K562 (cell line): ENCODE measurements around the gene STK24. TPM values are rescaled to one million over a fixed set of nuclear protein-coding genes. Genes with fewer than 3 reads are reported as not detected.
A peak's percentile ranks its signal among the peaks of the same experiment; 100 is the strongest.

Experiments used
- ATF3 ChIP-seq, 2 experiments: fragments of 450-650 bp in 1 of 2; sonication (generic) in 1 of 2; formaldehyde crosslinking in 1 of 2; IDR thresholded peaks in 1 of 2; conservative IDR thresholded peaks in 1 of 2; 2 replicates each; pipeline versions ENCODE4 v1.6.1 to v1.8.1; 2016 to 2023; ENCODE audit warnings: mild to moderate bottlenecking in 2 of 2, moderate library complexity in 2 of 2, inconsistent platforms in 1 of 2, missing genetic modification reagents in 1 of 2
- CBFA2T3 ChIP-seq: fragments of 450-650 bp; IDR thresholded peaks from 2 replicates; pipeline ENCODE4 v1.6.1; 2017
- CTCFL ChIP-seq: IDR thresholded peaks from 2 replicates; pipeline ENCODE4 v1.6.1; 2011; ENCODE audit warnings: borderline replicate concordance, low read depth, mild to moderate bottlenecking, moderate library complexity, low read length; ENCODE audit not compliant: insufficient read depth, poor library complexity, severe bottlenecking
- DEAF1 ChIP-seq: fragments of 450-650 bp; formaldehyde crosslinking; IDR thresholded peaks from 2 replicates; pipeline ENCODE4 v1.4.0; 2020; ENCODE audit warnings: mild to moderate bottlenecking, moderate library complexity
- E2F4 ChIP-seq: sonication (generic); formaldehyde crosslinking; IDR thresholded peaks from 2 replicates; pipeline ENCODE4 v1.8.0; 2022; ENCODE audit warnings: mild to moderate bottlenecking, low read depth, missing genetic modification reagents
- GATAD2B ChIP-seq: fragments of 450-650 bp; IDR thresholded peaks from 2 replicates; pipeline ENCODE4 v1.6.1; 2017; ENCODE audit warnings: mild to moderate bottlenecking, borderline replicate concordance
- PURB ChIP-seq: sonication (generic); formaldehyde crosslinking; IDR thresholded peaks from 2 replicates; pipeline ENCODE4 v1.9.0; 2021; ENCODE audit warnings: low read depth, mild to moderate bottlenecking, missing genetic modification reagents
- SAFB2 ChIP-seq: fragments of 200-400 bp; formaldehyde crosslinking; IDR thresholded peaks from 2 replicates; pipeline ENCODE4 v1.6.1; 2018; ENCODE audit warnings: borderline replicate concordance, low read length, low read depth, moderate library complexity; ENCODE audit not compliant: severe bottlenecking
- SETDB1 ChIP-seq: IDR thresholded peaks from one replicate; pipeline ENCODE4 v1.6.1; 2012; ENCODE audit warnings: low read length, control low read depth, inconsistent platforms
- SLC30A9 ChIP-seq: fragments of 250-450 bp; sonication (Bioruptor Pico); IDR thresholded peaks from 2 replicates; pipeline ENCODE4 v1.8.0; 2022; ENCODE audit warnings: mild to moderate bottlenecking, moderate library complexity
- THRB ChIP-seq: fragments of 450-650 bp; formaldehyde crosslinking; conservative IDR thresholded peaks from 2 replicates; pipeline ENCODE4 v1.4.0; 2022; ENCODE audit warnings: mild to moderate bottlenecking, missing genetic modification characterization
- TSHZ1 ChIP-seq: fragments of 250-450 bp; sonication (Bioruptor Pico); IDR thresholded peaks from 2 replicates; pipeline ENCODE4 v1.4.0; 2020; ENCODE audit warnings: mild to moderate bottlenecking, moderate library complexity
- ZNF511 ChIP-seq: sonication (generic); formaldehyde crosslinking; IDR thresholded peaks from 2 replicates; pipeline ENCODE4 v1.8.0; 2022; ENCODE audit warnings: mild to moderate bottlenecking, missing genetic modification reagents
- polyA plus RNA-seq, 8 experiments: library from polyadenylated mRNA; depleted of rRNA in 4 of 8; stranded (reverse) in 5 of 8; unstranded in 3 of 8; fragments of >200 nt; fragmentation: Nextera tagmentation in 2 of 8; fragmentation: Illumina TruSeq in 1 of 8; extraction: Ambion mirVana in 2 of 8; extraction: Trizol in 1 of 8; gene quantifications; 2 replicates each; pipeline versions ENCODE4 v1.2.1 to v1.2.3, GENCODE V29; 2011 to 2014; ENCODE audit warnings: inconsistent platforms in 1 of 8, missing spikeins in 1 of 8
- total RNA-seq, 7 experiments: library from RNA; depleted of rRNA in 6 of 7; stranded (reverse); fragments of >200 nt in 6 of 7; fragmentation: Illumina TruSeq in 2 of 7; extraction: Trizol in 2 of 7; gene quantifications; 2 replicates each; pipeline versions ENCODE4 v1.2.1 to v1.2.3, GENCODE V29; 2011 to 2021; ENCODE audit warnings: low replicate concordance in 1 of 7

STK24 gene
- total and polyA plus RNA-seq, 9 of the 15 experiments (the other 6 are each of a cell fraction or from before 2014, with no cell fraction given) = 3.8 to 78.4 (median 28.2) TPM

GRCh38 chr13:98480915-98481877 lies 95.7 kb downstream of the STK24 start (continued):
- TF ChIP-seq CTCFL (no peak), ATF3 (IDR thresholded peaks at IDR 0.05) (peak; percentile 71), ATF3 (CRISPR knock-in tag; conservative IDR thresholded peaks at IDR 0.05) (no peak), SETDB1 (no peak), GATAD2B (no peak), THRB (CRISPR knock-in tag) (no peak), DEAF1 (CRISPR knock-in tag) (no peak), TSHZ1 (CRISPR knock-in tag) (no peak), SAFB2 (no peak), ZNF511 (CRISPR knock-in tag) (no peak), SLC30A9 (CRISPR knock-in tag) (no peak), CBFA2T3 (peak; percentile 86), PURB (CRISPR knock-in tag) (no peak), E2F4 (CRISPR knock-in tag) (no peak)
